ENCODE data around the gene DNMT3A.

Gene DNMT3A

DNA sequence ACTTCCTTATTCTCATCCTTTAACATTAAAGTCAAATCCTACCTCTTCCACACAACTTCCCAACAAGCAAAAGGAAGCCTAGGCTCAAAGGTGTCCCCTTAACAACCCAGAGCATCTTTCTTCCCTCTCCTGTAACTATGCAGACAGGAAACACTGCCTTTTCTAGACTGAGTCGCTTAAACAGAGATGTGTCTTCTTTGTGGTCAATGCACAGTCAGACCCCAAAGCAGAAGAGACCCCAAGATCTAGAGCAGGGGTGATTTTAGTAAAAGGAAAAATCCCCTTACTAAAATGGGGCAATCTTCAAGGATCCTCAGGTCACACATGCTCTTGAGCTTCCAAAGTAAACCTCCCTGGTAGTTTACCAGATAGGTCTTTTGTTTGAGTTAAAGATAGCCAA lies 86.8 kb downstream of the DNMT3A start:
- no peak for DNase-seq

DNA sequence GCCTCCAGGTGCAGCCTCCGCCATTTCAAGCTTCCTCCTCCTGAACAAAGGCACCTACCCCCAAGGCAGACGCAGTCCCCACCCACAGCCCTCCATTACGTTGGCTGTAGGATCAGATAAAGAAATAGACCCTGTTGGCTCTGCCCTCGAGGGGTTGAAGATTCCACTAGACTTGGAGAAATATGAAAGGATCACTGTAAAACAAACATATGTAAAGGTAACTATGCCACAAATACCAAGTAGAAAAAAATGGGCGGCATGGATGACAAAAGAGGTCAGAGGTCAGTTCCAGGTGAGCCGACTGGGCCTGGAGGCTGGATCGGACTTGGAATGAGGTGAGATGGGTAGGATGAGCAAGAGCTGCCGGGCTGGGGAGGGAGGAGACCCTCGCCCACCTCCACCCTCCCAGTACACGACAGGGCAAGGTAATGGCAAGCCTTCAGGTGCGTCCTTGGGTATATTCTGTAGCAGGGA lies 88.5 kb downstream of the DNMT3A start:
- DNase-seq, result no peak

DNA sequence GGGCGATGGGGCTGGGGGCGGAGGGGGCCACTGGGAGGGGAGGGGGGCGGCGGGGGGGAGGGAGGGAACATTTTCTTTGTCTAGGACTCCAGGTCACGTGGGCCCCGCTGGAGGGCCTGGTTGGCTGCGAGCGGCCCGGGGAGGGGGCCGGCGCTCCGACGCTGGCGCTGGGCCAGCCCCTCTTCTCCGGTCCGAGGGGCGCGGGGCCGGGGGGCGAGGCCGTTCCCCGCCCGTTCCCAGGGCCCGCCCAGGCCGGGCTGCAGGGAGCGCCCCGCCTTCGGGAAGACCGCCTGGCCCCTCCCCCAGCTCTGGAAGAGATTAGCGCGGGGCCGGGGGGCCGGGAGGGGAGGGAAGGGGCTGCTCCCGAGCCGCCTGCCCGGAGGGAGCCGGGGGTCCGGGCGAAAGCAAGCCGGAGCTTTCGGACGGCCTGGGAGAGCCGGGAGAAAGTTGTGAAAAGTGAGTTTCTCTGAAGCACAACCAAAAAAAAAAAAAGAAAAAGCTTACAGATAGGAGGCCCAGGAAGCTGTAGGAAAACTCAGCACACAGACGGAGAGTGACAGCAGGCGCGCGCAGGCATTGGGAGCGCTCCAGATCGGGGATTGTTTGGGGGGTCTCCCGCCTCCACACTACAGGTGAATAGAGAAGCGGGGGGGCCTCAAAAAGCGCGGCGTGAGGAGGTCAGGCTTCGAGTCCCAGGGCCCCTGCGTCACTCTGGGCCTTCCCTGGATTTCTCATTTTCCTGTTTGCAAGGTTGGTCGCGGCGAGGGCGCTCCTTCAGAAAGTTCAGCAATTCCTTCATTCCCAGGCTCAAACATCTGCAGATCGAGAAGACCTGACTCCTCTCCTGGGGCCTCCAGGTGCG lies 89.2 kb downstream of the DNMT3A start:
- peak; percentile 78 for DNase-seq

DNA sequence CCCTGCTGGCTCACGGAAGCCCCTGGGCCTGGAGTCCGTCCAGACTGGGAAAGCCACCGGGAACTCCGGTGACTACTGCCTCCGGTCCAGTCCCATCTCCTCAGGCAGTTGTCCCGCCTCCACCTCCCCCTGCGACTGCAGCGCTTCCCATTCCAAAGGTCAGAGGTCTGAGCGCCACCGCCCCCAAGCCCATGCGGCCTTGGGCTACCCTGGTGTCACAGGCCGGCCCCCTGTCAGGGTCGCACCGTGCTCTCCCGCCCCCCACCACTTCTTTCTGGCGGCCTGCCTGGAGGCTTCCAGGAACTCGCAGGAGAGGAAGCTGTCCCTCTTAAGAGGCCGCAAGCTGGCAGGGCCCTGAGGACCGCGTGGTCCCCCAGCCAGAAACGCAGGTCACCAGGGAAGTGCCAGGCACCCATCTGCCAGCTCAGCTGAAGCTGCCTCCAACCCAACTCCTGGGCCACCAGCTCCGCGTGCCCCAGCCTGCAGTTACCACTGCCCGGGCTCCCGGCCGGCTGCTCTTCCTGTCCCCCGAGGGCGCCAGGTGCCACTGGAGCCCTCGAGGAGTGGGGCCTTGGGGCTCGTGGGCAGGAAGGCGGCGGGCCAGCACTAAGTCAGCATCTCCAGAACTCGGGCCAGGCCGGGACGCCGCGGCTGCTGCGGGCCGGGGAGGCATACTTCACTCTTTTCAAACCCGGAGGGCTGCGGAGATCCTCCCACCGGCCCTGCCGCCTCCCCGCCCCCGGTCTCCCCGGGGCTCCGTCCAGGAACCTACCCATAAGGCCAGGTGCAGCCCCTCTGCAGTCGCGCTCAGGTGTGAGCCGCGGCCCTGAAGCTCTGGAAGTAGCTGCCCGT lies 90.1 kb downstream of the DNMT3A start:
- peak; percentile 58 for DNase-seq

DNA sequence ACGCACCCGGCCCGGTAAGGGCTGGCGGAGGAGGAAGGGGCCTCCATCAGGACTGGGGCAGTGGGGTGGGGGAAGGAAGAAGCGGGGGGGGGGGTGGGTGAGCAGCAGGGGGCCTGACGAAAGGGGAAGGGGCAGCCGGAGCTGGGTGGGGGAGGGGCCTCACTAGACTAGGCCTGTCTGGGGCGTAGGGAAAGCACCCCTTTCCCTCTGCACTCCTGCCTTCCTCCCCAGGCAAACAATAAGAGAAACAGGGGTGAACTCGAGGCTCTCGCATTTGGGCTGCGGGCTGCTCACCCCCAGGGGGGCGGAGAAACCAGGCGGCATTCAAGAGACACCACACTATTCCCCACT lies 90.7 kb downstream of the DNMT3A start:
- DNase-seq, result peak; percentile 43

DNA sequence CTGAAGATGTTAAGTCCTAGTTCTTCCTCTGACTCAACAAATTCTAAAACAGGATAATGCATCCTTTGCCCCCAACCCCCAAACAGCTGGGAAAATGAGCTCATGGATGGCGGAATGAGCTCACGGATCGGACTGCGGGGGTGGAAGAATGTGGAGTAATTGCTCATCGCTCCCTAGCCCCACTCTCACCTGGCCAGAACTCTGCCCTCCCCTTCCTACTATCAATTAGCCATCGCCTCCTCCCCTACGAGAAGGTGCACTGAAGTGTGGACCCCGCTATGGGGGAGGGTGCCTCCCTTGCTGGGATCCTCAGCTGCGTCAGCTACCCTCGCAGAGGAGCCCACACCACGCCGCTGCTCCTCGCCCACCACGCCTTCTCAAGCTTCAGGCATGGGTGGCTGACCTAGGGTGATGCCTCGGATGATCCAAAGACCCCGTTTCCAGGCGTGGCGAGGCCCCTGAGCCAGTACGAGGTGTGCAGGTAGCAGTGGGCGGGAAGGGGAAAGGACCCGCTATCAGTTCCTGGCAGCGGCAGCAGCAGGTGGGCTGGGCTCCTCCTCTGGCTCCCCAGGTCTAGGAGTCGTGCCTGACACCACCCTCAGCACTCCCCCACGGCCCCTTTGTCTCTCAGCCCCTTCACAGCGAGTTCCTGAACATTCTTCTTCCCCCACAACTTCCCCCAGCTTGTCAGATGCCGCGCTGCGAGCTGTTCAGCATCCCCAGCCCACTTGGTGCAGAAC lies 91.2 kb downstream of the DNMT3A start:
- DNase-seq, result no peak

DNA sequence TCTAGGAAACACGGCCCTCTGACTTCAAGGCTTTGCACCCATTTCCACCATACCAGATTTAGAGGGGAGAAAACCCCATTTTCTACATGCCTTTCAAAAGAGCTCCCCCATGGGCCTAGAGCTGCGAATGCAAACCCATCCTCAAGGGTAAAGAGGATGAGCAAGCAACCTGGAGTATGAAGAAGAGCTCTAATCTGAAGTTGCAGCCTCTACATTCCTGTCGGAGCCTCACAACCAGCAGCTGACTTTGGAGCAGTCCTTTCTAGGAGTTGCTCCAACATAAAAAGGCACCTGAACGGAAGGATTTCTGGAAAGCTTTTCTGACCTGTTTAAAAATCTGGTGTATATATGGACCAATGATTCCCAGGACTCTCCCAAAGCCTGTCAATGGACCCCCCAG lies 91.9 kb downstream of the DNMT3A start:
- DNase-seq, result no peak

DNA sequence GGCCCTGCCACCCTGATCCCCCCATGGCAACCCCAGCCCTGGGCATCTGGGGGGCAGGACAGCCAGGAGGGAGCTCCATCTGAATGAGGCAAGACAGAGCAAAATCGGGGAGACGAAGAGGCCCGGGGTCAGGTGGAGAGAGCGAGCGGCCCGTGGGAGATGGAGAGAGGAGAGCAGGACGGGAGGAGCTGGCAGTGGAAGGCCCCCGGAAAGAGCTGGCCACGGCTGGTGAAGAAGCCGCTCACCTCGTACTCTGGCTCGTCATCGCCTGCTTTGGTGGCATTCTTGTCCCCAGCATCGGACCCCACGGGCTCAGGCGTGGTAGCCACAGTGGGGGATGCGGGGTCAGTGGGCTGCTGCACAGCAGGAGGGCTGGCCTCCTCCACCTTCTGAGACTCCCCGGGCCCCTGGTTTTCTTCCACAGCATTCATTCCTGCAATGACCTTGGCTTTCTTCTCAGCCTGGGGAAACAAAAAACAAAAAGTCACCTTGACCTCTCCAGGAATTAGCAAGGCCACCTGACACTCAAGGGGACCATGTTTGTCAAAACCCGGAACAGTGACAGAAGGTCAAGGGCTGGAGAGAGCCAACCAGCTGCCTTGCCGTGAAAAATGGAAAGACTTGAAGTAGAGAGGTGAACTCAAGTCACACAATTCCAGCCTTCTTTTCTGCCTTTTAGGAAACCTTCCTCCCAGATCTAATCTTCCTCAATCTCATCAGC lies 93.8 kb downstream of the DNMT3A start:
- DNase-seq, result no peak

DNA sequence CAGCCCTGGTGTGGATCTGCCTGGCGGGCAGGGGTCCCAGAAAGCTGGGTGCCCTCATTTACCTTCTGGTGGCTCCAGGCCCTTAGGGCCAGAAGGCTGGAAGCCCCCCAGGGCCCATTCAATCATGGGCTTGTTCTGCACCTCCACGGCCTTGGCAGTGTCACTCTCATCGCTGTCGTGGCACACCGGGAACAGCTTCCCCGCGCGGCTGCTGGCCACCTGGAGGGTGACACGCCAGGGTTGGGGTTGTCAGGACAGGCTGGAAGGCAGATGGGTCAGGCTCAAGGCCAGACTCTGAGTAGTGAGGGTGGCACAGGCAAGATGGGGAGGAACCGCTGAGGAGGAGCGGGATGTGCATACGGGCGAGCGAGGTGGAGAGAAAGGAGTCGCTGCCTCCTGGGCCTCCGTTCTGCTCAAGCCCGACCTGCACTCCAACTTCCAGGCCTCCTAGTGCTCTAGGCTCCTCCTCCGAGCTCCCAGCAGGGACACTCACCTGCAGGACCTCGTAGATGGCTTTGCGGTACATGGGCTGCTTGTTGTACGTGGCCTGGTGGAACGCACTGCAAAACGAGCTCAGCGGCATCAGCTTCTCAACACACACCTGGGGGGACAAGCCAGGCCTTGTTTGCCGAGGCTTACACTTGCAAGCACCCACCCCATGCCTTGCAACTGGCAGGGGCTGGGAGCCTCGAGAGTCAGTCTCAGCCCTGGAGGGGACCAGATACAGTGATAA lies 95.0 kb downstream of the DNMT3A start:
- no peak for DNase-seq

DNA sequence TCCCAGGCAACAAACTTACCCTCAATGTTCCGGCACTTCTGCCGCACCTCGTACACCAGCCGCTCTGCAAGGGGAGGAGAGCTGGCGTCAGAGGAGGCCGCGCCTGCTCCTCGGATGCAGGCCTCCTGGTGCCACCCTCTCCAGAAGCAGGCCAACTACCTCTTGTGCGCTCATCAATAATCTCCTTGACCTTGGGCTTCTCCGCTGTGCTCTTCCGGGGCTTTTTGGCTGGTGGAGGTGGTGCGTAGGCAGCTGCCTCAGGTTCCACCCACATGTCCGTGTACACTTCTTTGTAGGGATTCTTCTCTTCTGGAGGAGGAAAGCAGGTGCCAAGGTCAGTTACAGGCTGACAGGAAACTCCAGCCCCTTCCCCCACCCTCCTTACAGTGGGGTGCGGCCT lies 95.7 kb downstream of the DNMT3A start:
- DNase-seq, result no peak

DNA sequence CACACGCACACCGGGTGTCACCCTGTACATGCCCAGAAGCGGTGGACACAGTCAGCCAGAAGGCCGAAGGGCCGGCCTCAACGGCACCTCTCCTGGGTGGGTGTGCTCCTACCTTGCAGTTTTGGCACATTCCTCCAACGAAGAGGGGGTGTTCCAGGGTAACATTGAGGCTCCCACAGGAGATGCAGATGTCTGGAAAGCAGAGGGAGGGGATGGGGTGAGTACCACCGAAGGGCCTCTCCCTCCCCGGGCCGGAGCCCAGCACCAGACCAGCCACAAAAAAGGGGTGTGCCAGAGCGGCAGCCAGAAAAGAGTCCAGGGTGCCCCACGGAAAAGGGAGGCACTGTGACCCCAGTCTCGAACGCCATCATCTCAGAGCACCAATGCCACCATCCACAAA lies 96.6 kb downstream of the DNMT3A start:
- no peak for DNase-seq

DNA sequence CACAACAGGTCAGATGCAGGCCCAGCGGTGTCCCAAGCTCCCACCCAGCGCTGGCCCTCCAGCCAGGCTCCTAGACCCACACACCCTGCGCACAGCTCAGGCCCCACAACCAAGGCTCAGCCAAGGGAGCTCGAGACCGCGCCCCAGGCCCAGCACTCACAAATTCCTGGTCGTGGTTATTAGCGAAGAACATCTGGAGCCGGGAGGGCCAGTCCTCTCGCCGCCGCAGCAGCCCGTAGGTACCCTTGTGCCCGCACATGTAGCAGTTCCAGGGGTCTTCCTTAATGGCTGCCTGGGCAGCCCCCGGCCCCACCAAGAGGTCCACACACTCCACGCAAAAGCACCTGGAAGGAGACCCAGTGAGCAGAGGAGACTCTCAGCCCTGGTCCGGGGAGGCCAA lies 97.7 kb downstream of the DNMT3A start:
- DNase-seq, result no peak

DNA sequence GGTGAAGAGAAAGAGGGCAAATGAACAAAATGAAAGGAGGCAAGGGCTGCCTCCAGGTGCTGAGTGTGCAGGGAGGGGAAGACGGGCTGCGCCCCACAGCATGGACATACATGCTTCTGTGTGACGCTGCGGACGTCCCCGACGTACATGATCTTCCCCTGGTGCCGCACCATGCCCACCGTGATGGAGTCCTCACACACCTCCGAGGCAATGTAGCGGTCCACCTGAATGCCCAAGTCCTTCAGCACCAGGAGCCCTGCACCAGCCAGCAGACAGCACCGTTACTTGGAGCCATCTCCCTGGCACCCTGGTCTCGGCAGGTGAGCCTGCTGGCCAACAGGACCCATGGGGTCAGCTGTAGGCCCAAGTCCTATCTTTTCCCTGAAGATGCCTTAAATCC lies 100.3 kb downstream of the DNMT3A start:
- no peak for DNase-seq

DNA sequence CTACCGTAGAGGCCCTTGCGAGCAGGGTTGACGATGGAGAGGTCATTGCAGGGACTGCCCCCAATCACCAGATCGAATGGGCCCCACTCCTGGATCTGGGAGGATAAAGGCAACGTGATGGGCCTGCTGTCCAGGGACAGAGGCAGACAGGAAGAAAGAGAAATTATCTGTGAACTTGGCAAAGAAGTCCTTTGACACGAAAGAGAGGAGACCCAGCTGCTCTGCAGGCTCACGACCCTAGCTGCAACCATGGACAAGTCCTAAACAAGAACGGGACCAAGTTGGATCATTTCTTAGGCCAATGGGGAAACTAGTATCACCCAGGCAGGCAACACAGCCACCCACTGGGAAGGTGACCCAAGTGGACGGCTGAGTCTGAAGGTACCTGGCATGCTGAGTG lies 101.1 kb downstream of the DNMT3A start:
- no peak for DNase-seq

DNA sequence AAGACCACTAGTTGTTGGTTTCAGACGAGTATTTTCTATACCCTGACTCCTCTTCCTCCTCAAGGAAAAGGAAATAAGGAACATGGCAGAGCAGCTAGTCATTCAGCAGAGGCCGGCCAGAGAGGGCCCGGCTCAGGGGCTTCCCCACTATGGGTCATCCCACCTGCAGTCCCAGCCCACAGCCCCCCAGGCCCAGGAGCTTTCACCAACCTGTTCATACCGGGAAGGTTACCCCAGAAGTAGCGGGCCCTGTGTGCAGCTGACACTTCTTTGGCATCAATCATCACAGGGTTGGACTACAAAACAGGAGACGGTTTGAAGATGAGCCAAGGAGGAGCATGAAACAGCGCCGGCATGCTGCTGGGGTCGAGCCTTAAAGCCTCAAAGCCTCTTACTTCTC lies 102.8 kb downstream of the DNMT3A start:
- no peak for DNase-seq

DNA sequence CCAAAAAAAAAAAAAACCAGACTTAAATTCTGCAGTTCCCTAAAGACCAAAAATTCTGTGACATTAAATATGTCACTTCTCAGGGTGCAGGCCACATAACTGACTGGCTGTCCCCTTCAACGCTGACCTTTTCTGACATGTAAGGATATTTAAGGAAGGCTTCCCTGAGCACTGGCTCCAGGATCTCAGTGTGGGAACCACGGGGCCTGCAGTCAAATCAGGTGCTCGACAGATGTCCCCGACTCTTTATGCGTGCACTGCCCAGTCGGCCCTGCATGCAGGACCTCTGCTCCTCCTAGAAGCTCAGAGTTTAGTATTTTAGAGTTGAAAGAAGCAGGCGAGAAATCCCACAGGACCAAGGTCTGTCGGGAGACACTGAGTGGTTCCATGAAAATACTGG lies 104.0 kb downstream of the DNMT3A start:
- DNase-seq, result no peak

DNA sequence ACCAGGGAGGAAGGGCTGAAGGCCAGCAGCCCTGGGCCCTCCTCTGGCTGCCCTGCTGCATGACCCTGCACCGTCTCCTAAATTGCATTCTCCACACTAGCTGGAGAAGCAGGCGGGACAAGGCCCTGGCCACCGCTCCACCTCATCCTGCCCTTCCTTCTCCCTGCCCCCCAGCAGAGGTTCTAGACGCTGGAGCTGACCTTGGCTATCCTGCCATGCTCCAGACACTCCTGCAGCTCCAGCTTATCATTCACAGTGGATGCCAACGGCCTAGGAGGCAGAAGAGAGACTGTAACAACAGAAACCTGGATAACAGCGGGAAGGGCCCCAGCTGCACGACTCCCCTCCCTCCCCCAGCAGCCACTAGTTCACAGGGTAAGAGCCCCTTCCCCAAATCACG lies 105.0 kb downstream of the DNMT3A start:
- no peak for DNase-seq

DNA sequence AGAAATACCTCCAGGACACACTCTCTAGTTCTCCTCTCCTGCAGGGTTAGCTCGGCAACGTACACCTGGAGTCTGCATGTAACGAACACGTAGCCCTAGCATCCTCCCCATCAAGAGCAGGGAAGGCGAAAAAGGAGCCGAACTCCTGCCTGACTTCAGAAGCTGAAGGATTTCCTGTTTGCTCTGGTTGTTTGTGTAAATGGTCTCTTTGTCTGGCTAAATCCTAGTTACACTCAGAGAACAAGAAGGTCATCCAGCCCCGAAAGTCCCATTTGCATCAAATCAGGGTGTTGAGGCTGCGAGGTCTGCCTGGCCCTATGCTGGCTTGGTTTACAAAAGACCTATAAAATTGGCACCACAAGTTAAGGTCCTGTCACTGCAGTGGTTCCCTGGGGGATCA lies 107.0 kb downstream of the DNMT3A start:
- DNase-seq, result no peak

DNA sequence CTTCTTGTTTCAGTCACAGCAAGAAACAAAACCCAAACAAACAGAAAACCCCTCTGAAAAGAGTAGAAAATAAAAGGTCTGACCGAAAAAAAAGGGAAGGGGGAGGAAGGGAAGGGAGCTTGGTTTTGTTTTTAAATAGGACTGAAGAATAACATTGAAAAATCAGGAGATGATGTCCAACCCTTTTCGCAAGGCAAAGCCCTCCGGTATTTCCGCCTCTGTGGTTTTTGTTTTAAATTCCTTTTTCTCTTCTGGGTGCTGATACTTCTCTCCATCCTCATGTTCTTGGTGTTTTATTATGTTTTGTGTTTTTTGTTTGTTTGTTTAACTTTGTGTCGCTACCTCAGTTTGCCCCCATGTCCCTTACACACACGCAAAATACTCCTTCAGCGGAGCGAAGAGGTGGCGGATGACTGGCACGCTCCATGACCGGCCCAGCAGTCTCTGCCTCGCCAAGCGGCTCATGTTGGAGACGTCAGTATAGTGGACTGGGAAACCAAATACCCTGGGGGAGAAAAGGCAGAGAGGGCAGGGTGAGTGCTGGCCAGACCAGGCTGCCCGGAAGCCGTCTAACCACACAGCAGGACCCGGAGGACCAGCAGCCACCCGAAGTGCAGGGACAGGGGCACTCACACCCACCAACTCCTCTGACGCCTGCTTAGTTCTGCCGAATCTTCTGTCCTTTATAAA lies 107.7 kb downstream of the DNMT3A start:
- DNase-seq, result no peak

DNA sequence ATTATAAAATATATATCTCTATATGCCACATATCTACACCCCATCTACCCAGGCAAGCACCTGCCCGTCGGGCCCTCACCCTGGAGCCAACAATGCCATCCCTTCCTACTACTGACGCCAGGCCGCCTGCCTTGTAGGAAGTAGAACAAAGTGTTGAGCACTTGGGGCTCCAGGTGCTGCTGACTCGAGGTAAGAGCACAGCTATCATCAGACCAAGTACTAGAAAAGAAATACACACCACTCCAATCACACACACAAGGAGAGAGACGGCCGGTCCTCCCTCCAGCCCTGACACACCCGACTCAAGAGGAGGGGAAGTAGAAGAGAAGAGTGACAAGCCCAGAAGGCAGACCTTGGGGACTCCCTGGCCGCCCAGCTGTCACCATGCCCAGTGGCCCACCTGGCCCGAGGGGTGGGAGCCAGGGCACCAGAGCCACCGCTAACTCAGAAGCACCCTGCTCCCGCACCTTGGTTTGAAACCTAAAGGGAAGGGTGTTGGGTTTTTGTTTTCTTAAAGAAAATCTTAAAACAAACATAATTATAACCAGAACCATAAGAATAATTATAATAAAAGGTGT lies 109.4 kb downstream of the DNMT3A start:
- DNase-seq, result no peak

DNA sequence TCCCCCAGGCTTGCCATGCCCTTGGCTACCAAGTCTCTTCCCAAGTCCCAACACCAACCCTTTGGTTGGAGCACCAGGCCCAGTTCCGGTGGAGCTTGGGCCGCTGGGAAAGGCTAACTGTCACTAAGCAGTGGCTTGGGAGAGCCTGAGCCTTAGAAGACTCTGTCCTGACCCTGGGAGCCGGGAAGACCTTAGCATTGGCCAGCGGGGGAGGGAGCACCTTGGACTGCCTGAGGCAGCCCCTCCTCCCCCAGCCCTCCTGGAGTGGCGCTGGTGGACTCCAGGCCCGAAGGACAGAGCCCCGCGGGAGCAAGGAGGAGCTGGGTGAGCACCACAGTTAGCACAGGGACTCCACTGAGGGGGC lies 110.8 kb downstream of the DNMT3A start:
- no peak for DNase-seq

Measured in CD4-positive, alpha-beta T cell treated with Interleukin-6 for 4 hours (primary cell).